Measurements from ENCODE around the gene UBE2B. TPM values are rescaled to one million over a fixed set of nuclear protein-coding genes. Genes with fewer than 3 reads are reported as not detected.
A peak's percentile ranks its signal among the peaks of the same experiment; 100 is the strongest.

Gene UBE2B
- total RNA-seq, 1 experiment from 2014 or later = 186 TPM

DNA sequence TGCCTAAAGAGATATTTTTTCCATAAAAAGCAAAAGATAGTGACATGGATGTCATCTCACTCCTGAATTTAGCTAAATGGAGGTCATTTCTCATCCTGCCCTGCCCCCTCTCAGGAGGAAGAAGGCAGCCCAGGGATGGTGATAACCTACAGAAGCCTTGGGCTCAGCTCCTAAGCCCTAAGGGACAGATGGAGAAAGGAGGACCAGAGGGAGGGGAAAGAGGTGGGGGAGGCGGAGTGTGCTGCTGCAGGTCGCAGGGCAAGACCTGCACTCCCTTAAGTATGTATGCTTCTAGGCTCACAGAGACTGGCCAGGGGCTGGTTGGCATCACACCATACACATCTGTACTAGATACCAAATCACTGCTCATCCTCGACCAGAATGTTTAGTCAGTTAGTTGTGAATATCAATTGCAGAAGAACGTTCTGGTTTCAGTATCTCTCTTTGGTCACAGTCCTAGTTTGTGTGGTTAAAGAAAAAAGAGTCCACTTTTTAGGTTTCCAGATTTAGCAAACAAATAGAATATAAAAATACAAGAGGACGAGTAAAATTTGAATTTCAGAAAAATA lies 58.7 kb downstream of the UBE2B start:
- peaks cover 17% of the 10 kb centered on the region for H3K4me1 Mint-ChIP-seq (ENCODE audit: insufficient read depth, unreplicated experiment)
- H3K9me3 Mint-ChIP-seq (ENCODE audit: unreplicated experiment) = no peaks in the 10 kb centered on the region
- no peak overlapping the region for H3K27ac Mint-ChIP-seq (ENCODE audit: low read depth, unreplicated experiment)
- intact Hi-C loops (cut with micrococcal nuclease) = no loop called here
- no peak overlapping the region for H3K4me3 Mint-ChIP-seq (ENCODE audit: unreplicated experiment)
- POLR2A ChIA-PET = interaction anchor here (1.2 to 3.1 kb wide), 4 partner anchors 9 to 96 kb away, joined by 3 to 20 read pairs (median 5); partner anchors contain the start of genes CDKN2AIPNL and JADE2
- TF ChIP-seq, protein P1, sequence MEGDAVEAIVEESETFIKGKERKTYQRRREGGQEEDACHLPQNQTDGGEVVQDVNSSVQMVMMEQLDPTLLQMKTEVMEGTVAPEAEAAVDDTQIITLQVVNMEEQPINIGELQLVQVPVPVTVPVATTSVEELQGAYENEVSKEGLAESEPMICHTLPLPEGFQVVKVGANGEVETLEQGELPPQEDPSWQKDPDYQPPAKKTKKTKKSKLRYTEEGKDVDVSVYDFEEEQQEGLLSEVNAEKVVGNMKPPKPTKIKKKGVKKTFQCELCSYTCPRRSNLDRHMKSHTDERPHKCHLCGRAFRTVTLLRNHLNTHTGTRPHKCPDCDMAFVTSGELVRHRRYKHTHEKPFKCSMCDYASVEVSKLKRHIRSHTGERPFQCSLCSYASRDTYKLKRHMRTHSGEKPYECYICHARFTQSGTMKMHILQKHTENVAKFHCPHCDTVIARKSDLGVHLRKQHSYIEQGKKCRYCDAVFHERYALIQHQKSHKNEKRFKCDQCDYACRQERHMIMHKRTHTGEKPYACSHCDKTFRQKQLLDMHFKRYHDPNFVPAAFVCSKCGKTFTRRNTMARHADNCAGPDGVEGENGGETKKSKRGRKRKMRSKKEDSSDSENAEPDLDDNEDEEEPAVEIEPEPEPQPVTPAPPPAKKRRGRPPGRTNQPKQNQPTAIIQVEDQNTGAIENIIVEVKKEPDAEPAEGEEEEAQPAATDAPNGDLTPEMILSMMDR (IDR thresholded peaks at IDR 0.05; ENCODE audit: unreplicated experiment) = no peak
- CTCF ChIA-PET = interaction anchor here (0.8 to 2.8 kb wide), 4 partner anchors 12 to 74 kb away, joined by 3 to 18 read pairs (median 6); partner anchors contain the start of gene CDKN2AIPNL
- H3K36me3 Mint-ChIP-seq (ENCODE audit: insufficient read depth, unreplicated experiment) = no peaks in the 10 kb centered on the region
- no peaks in the 10 kb centered on the region for H3K27me3 Mint-ChIP-seq (ENCODE audit: insufficient read depth, unreplicated experiment)
- no peak for DNase-seq (ENCODE audit: unreplicated experiment)
- no TSS peak for BruUV-seq (replicated peaks)

DNA sequence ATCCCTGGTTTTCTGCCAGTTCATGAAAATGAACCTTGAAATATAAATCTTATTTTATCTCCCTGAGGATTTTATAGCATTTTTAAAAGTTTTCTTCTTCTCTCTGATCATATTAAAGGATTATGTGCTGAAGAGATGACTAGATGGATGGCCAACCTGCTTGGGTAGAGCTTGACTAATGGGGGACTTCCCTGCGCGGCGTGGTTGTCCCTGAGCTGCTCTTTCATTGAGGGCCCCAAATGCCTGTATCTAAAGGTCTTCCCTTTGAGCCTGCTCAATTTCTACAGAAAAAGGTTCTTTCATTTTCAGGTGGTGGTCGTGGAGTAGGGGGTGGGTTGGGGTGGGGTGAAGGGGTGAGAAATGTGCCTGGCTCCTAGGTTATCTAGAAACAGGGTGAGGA lies 60.8 kb downstream of the UBE2B start:
- no peak for DNase-seq (ENCODE audit: unreplicated experiment)
- H3K27me3 Mint-ChIP-seq (ENCODE audit: insufficient read depth, unreplicated experiment) = no peaks in the 10 kb centered on the region
- ChIA-PET POLR2A (interaction anchor here (1.0 to 1.5 kb wide), 2 partner anchors 9 to 19 kb away, joined by 3 read pairs; no protein-coding TSS in a partner anchor), CTCF (interaction anchor here (0.6 to 1.5 kb wide), 5 partner anchors 17 to 128 kb away, joined by 3 to 5 read pairs (median 3); no protein-coding TSS in a partner anchor)
- TF ChIP-seq, protein P1 (IDR thresholded peaks at IDR 0.05; ENCODE audit: unreplicated experiment) = no peak
- H3K4me3 Mint-ChIP-seq (ENCODE audit: unreplicated experiment) = no peak overlapping the region
- intact Hi-C loops (cut with micrococcal nuclease) = no loop called here
- no peak overlapping the region for H3K27ac Mint-ChIP-seq (ENCODE audit: low read depth, unreplicated experiment)
- no peaks in the 10 kb centered on the region for H3K9me3 Mint-ChIP-seq (ENCODE audit: unreplicated experiment)
- peaks cover 37% of the 10 kb centered on the region for H3K4me1 Mint-ChIP-seq (ENCODE audit: insufficient read depth, unreplicated experiment)
- BruUV-seq (replicated peaks) = no TSS peak
- no peaks in the 10 kb centered on the region for H3K36me3 Mint-ChIP-seq (ENCODE audit: insufficient read depth, unreplicated experiment)

DNA sequence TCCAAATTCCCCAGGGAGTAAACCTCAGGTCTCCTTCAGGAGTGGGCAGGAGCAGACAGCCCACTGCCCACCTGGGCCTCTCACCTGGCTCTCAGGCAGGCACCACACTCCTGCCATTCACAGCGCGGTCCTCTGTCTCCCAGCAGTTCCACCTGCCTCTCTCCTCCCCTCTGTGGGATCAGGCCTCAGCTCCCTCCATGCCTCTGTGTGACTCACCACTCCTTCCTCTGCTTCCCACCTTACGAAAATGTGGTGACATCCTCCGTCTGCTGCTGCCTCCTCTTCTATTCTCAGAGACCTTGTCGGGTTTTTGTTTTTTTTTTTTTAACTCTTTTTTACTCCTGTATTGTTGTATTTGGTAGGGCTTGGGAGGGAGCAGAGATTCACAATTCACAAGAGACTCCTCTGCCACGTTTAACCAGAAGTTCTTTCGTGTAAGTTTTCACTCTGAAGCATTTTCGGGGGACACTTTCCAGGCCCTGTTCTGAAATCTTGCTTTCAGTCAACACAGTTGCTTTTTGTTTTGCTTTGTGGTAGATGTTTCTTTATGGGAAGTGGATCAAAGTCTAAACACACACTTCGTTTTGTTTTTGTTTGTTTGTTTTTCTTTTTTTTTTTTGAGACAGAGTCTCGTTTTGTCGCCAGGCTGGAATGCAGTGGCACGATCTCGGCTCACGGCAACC lies 61.4 kb downstream of the UBE2B start:
- no peaks in the 10 kb centered on the region for H3K27me3 Mint-ChIP-seq (ENCODE audit: insufficient read depth, unreplicated experiment)
- peak; percentile 76 for DNase-seq (ENCODE audit: unreplicated experiment)
- no peaks in the 10 kb centered on the region for H3K36me3 Mint-ChIP-seq (ENCODE audit: insufficient read depth, unreplicated experiment)
- ChIA-PET CTCF (interaction anchor here (0.6 to 1.5 kb wide), 4 partner anchors 22 to 129 kb away, joined by 3 to 5 read pairs (median 4); no protein-coding TSS in a partner anchor), POLR2A (interaction anchor here (1.0 to 1.5 kb wide), 3 partner anchors 8 to 33 kb away, joined by 3 read pairs; no protein-coding TSS in a partner anchor)
- H3K4me3 Mint-ChIP-seq (ENCODE audit: unreplicated experiment) = no peak overlapping the region
- TF ChIP-seq, protein P1 (IDR thresholded peaks at IDR 0.05; ENCODE audit: unreplicated experiment) = no peak
- BruUV-seq (replicated peaks) = no TSS peak
- intact Hi-C loops (cut with micrococcal nuclease) = no loop called here
- H3K27ac Mint-ChIP-seq (ENCODE audit: low read depth, unreplicated experiment) = peak overlapping the region; percentile 23
- H3K9me3 Mint-ChIP-seq (ENCODE audit: unreplicated experiment) = no peaks in the 10 kb centered on the region
- H3K4me1 Mint-ChIP-seq (ENCODE audit: insufficient read depth, unreplicated experiment) = peaks cover 44% of the 10 kb centered on the region

GRCh38 chr5:134435560-134435959 lies 64.2 kb downstream of the UBE2B start:
- H3K4me3 Mint-ChIP-seq (ENCODE audit: unreplicated experiment) = peak overlapping the region; percentile 63
- intact Hi-C loops (cut with micrococcal nuclease) = loop anchor here (1.0 kb wide), 1 partner anchor 24 kb away; the partner anchor contains the start of gene CDKN2AIPNL
- H3K36me3 Mint-ChIP-seq (ENCODE audit: insufficient read depth, unreplicated experiment) = no peaks in the 10 kb centered on the region
- H3K27ac Mint-ChIP-seq (ENCODE audit: low read depth, unreplicated experiment) = peak overlapping the region; percentile 98
- ChIA-PET CTCF (interaction anchor here (0.6 to 6.9 kb wide), 6 partner anchors 17 to 92 kb away, joined by 3 to 86 read pairs (median 6); partner anchors contain the start of gene CDKN2AIPNL), POLR2A (interaction anchor here (1.0 to 8.7 kb wide), 15 partner anchors 8 to 259 kb away, joined by 3 to 321 read pairs (median 14); partner anchors contain the start of genes CDKL3, CDKN2AIPNL, JADE2 and SKP1)
- peak; percentile 90 for DNase-seq (ENCODE audit: unreplicated experiment)
- H3K27me3 Mint-ChIP-seq (ENCODE audit: insufficient read depth, unreplicated experiment) = no peaks in the 10 kb centered on the region
- no peaks in the 10 kb centered on the region for H3K9me3 Mint-ChIP-seq (ENCODE audit: unreplicated experiment)
- H3K4me1 Mint-ChIP-seq (ENCODE audit: insufficient read depth, unreplicated experiment) = peaks cover 69% of the 10 kb centered on the region
- TF ChIP-seq, protein P1 (IDR thresholded peaks at IDR 0.05; ENCODE audit: unreplicated experiment) = no peak
- BruUV-seq (replicated peaks) = no TSS peak

All from MCF 10A (cell line).